OCI-LY3 (cell line): ENCODE data around the gene NCAM2.

Experiments
- H2AFZ ChIP-seq: fragments of 200-600, 300-600 bp; shearing (Covaris generic); 2 replicates; pipeline ENCODE4 v1.6.0; 2014; ENCODE audit warnings: antibody characterized with exemption, low read depth, low read length
- H3K27ac ChIP-seq: fragments of 200-600, 300-600 bp; sonication (generic); 2 replicates; pipeline ENCODE4 v1.5.1; 2014; ENCODE audit warnings: mild to moderate bottlenecking, low read length, moderate library complexity, mixed read lengths
- H3K27me3 ChIP-seq: fragments of 200-600, 300-600 bp; sonication (generic); 2 replicates; pipeline ENCODE4 v1.6.1; 2014; ENCODE audit warnings: low read depth, low read length, mixed read lengths
- H3K36me3 ChIP-seq: fragments of 200-600, 300-600 bp; sonication (generic); replicated peaks from 2 replicates; pipeline ENCODE3; 2014; ENCODE audit warnings: low read depth, low read length, mixed read lengths
- H3K4me1 ChIP-seq: fragments of 300-600, 200-600 bp; sonication (generic); 2 replicates; pipeline ENCODE4 v1.6.1; 2014; ENCODE audit warnings: low read length, mixed read lengths
- H3K4me2 ChIP-seq: fragments of 200-600, 300-600 bp; sonication (generic); 2 replicates; pipeline ENCODE4 v1.6.1; 2014; ENCODE audit warnings: low read length, mixed read lengths
- H3K4me3 ChIP-seq: fragments of 300-600, 200-600 bp; sonication (generic); 2 replicates; pipeline ENCODE4 v1.5.1; 2014; ENCODE audit warnings: antibody characterized with exemption, mild to moderate bottlenecking, low read length, moderate library complexity
- H3K79me2 ChIP-seq: fragments of 300-600, 200-600 bp; shearing (Covaris generic); 2 replicates; pipeline ENCODE4 v1.6.1; 2014; ENCODE audit warnings: mild to moderate bottlenecking, low read length, mixed read lengths
- H3K9ac ChIP-seq: fragments of 300-600, 200-600 bp; shearing (Covaris generic); 2 replicates; pipeline ENCODE4 v1.6.0; 2014; ENCODE audit warnings: mild to moderate bottlenecking, low read length, moderate library complexity
- H3K9me3 ChIP-seq: fragments of 200-600, 300-600 bp; shearing (Covaris generic); 2 replicates; pipeline ENCODE4 v1.6.1; 2014; ENCODE audit warnings: low read length, mixed read lengths; ENCODE audit not compliant: insufficient read depth
- H4K20me1 ChIP-seq: fragments of 200-600, 300-600 bp; sonication (generic); 2 replicates; pipeline ENCODE4 v1.6.1; 2016; ENCODE audit warnings: low read length, mixed read lengths; ENCODE audit not compliant: insufficient read depth
- EZH2phosphoT487 ChIP-seq: fragments of 200-600 bp; shearing (Covaris generic); IDR thresholded peaks from 2 replicates; pipeline ENCODE4 v1.6.1; 2018; ENCODE audit warnings: antibody characterized with exemption, mixed run types, low read depth
- TF ChIP-seq, protein P1 (sequence below): fragments of 200-600, 300-600 bp; sonication (generic); IDR thresholded peaks from 2 replicates; pipeline ENCODE4 v1.5.1; 2014; ENCODE audit warnings: antibody characterized with exemption, low read length, low read depth

NCAM2 gene

DNA sequence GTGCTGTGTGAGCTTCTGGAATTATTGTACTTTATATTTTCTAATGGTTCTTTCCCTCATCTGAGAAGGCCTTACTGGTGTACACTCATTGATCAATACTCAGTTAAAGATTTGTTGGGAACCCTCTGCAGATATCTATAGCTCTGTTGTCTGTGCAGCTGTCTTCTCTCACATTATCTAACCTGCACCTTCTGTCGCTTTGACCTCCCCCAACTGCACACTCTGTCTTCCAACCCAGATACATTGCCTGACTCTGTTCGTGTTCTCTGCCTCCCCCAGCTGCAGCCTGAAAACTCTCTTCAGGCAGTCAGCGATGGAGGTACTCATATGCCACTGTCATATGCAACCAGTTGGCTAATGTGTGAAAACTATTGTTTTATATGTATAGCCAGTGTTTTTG is 334.3 kb downstream of the NCAM2 start:
- Histone ChIP-seq H3K4me3 (no peak overlapping the region), H3K27me3 (no peaks in the 10 kb centered on the region), H3K9ac (no peak overlapping the region), H3K27ac (no peak overlapping the region), H3K36me3 (no peaks in the 10 kb centered on the region), H3K4me1 (no peaks in the 10 kb centered on the region), H3K79me2 (no peaks in the 10 kb centered on the region), H2AFZ (no peak overlapping the region), H3K9me3 (no peaks in the 10 kb centered on the region), H3K4me2 (no peak overlapping the region), H4K20me1 (no peaks in the 10 kb centered on the region)
- TF ChIP-seq EZH2phosphoT487 = no peak
- TF ChIP-seq, protein P1, sequence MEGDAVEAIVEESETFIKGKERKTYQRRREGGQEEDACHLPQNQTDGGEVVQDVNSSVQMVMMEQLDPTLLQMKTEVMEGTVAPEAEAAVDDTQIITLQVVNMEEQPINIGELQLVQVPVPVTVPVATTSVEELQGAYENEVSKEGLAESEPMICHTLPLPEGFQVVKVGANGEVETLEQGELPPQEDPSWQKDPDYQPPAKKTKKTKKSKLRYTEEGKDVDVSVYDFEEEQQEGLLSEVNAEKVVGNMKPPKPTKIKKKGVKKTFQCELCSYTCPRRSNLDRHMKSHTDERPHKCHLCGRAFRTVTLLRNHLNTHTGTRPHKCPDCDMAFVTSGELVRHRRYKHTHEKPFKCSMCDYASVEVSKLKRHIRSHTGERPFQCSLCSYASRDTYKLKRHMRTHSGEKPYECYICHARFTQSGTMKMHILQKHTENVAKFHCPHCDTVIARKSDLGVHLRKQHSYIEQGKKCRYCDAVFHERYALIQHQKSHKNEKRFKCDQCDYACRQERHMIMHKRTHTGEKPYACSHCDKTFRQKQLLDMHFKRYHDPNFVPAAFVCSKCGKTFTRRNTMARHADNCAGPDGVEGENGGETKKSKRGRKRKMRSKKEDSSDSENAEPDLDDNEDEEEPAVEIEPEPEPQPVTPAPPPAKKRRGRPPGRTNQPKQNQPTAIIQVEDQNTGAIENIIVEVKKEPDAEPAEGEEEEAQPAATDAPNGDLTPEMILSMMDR = no peak

DNA sequence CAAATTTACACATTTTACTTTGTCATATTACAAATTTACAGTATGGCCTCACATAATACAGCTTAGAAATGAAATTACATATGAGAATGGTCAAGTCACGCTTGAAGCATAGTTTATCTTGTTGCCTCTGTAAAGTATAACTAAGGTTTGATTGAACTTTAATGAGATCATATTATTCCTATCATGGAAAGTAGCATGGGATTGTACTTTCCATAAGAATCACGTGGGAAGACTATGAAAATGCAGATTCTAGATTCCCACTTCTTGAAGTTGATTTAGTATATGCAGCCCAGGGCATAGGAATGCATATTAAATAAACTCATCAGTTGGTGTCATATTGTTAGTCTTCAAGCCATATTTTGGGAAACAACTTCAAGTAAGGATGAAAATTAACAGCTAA is 342.8 kb downstream of the NCAM2 start:
- H3K79me2 ChIP-seq = no peaks in the 10 kb centered on the region
- H3K27me3 ChIP-seq = no peaks in the 10 kb centered on the region
- no peak overlapping the region for H3K4me2 ChIP-seq
- H4K20me1 ChIP-seq = no peaks in the 10 kb centered on the region
- no peak overlapping the region for H3K4me3 ChIP-seq
- no peaks in the 10 kb centered on the region for H3K4me1 ChIP-seq
- H3K9ac ChIP-seq = no peak overlapping the region
- H2AFZ ChIP-seq = no peak overlapping the region
- TF ChIP-seq, protein P1 = no peak
- no peak for TF ChIP-seq EZH2phosphoT487
- H3K27ac ChIP-seq = no peak overlapping the region
- no peaks in the 10 kb centered on the region for H3K36me3 ChIP-seq
- no peaks in the 10 kb centered on the region for H3K9me3 ChIP-seq

DNA sequence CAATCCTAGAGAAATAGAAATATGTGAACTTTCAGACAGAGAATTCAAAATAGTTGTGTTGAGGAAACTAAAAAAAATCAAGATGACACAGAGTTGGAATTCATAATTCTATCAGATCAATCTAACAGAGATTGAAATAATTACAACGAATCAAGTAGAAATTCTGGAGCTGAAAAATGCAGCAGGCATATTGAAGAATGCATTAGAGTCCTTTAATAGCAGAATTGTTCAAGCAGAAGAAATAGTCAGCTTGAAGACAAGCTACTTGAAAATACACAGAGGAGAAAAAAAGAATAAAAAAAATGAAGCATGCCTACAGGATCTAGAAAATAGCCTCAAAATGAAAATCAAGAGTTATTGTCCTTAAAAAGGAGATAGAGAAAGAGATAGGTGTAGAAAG is 347.1 kb downstream of the NCAM2 start:
- Histone ChIP-seq H3K9ac (no peak overlapping the region), H2AFZ (no peak overlapping the region), H3K9me3 (no peaks in the 10 kb centered on the region), H4K20me1 (no peaks in the 10 kb centered on the region), H3K27me3 (no peaks in the 10 kb centered on the region), H3K4me1 (no peaks in the 10 kb centered on the region), H3K4me2 (no peak overlapping the region), H3K27ac (no peak overlapping the region), H3K79me2 (no peaks in the 10 kb centered on the region), H3K36me3 (no peaks in the 10 kb centered on the region), H3K4me3 (no peak overlapping the region)
- TF ChIP-seq, protein P1 = no peak
- no peak for TF ChIP-seq EZH2phosphoT487

DNA sequence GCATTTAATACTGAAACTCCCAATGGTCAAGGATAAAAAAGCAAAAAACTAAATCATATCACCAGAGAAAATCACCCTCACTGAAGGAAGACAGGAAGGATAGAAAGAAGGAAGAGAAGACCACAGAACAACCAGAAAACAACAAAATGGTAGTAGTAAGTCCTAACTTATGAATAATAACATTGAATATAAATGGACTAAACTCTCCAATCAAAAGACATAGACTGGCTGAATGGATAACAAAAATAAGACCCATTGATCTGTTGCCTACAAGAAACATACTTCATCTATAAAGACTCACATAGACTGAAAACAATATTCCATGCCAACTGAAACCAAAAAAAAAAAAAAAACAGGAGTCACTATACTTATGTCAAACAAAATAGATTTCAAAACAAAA is 347.7 kb downstream of the NCAM2 start:
- Histone ChIP-seq H3K4me2 (no peak overlapping the region), H3K4me3 (no peak overlapping the region), H3K36me3 (no peaks in the 10 kb centered on the region), H4K20me1 (no peaks in the 10 kb centered on the region), H3K27me3 (no peaks in the 10 kb centered on the region), H3K4me1 (no peaks in the 10 kb centered on the region), H3K9ac (no peak overlapping the region), H2AFZ (no peak overlapping the region), H3K79me2 (no peaks in the 10 kb centered on the region), H3K27ac (no peak overlapping the region), H3K9me3 (no peaks in the 10 kb centered on the region)
- TF ChIP-seq, protein P1 = no peak
- no peak for TF ChIP-seq EZH2phosphoT487
